IMR-90 (cell line): ENCODE results near the gene STING1. TPM values are rescaled to one million over a fixed set of nuclear protein-coding genes. Genes with fewer than 3 reads are reported as not detected.

Experiments
- ATAC-seq: fragments of 200-7000 bp; cut with Tn5 transposase; 2 replicates; pipeline ENCODE4 v1.9.1; 2020; ENCODE audit warnings: low read depth, mild to moderate bottlenecking, moderate library complexity
- BruUV-seq: library from RNA; stranded (reverse); fragments of 400-500 nt; replicated peaks from 2 replicates; lab custom pipeline; 2021; lab: Mats Ljungman, UMichigan
- CTCF ChIA-PET: fragments of 300-600 bp; formaldehyde crosslinking; extraction: SDS; loops from one replicate; lab custom pipeline; 2021; ENCODE audit warnings: antibody characterized with exemption; lab: Yijun Ruan, JAX
- POLR2A ChIA-PET: fragments of 300-600 bp; sonication (Branson Sonifier 250); formaldehyde crosslinking; loops from one replicate; lab custom pipeline; 2022; ENCODE audit warnings: antibody characterized with exemption; ENCODE audit not compliant: unreplicated experiment; lab: Charles Lee
- DNase-seq: peaks from one replicate; pipeline ENCODE4 v3.0.0; 2013
- H2AFZ ChIP-seq: replicated peaks from 2 replicates; pipeline ENCODE3; 2013; ENCODE audit warnings: low read length, mild to moderate bottlenecking; ENCODE audit not compliant: poor library complexity
- H2AK5ac ChIP-seq: 2 replicates; pipeline ENCODE4 v1.6.1; 2013; ENCODE audit warnings: low read depth, low read length, inconsistent platforms
- H2AK9ac ChIP-seq: replicated peaks from 2 replicates; pipeline ENCODE3; 2013; ENCODE audit warnings: mild to moderate bottlenecking, low read depth, low read length, moderate library complexity; ENCODE audit not compliant: poor library complexity
- H2BK120ac ChIP-seq: 2 replicates; pipeline ENCODE4 v1.6.1; 2013; ENCODE audit warnings: low read depth, low read length, inconsistent platforms
- H2BK15ac ChIP-seq: 3 replicates; pipeline ENCODE4 v1.6.1; 2013; ENCODE audit warnings: low read depth, low read length, inconsistent platforms
- H2BK20ac ChIP-seq: 2 replicates; pipeline ENCODE4 v1.6.1; 2013; ENCODE audit warnings: low read depth, mild to moderate bottlenecking, inconsistent platforms, low read length, moderate library complexity
- H2BK5ac ChIP-seq: 2 replicates; pipeline ENCODE4 v1.6.1; 2013; ENCODE audit warnings: mild to moderate bottlenecking, low read depth, low read length, inconsistent platforms; ENCODE audit not compliant: poor library complexity, severe bottlenecking
- H3K14ac ChIP-seq: replicated peaks from 2 replicates; pipeline ENCODE4 v1.6.1; 2013; ENCODE audit warnings: low read depth, low read length, inconsistent platforms
- H3K18ac ChIP-seq: 2 replicates; pipeline ENCODE4 v1.6.1; 2013; ENCODE audit warnings: low read depth, low read length, control low read depth
- H3K23ac ChIP-seq: 2 replicates; pipeline ENCODE4 v1.6.1; 2013; ENCODE audit warnings: low read depth, low read length, inconsistent platforms
- H3K27ac ChIP-seq: 2 replicates; pipeline ENCODE4 v1.5.1; 2013; ENCODE audit warnings: mild to moderate bottlenecking, control low read depth, low read length; ENCODE audit not compliant: insufficient read depth
- H3K27me3 ChIP-seq: 2 replicates; pipeline ENCODE4 v1.6.1; 2013; ENCODE audit warnings: low read length; ENCODE audit not compliant: control insufficient read depth, insufficient read depth
- H3K36me3 ChIP-seq: 2 replicates; pipeline ENCODE4 v1.6.1; 2013; ENCODE audit warnings: low read length, mixed read lengths; ENCODE audit not compliant: control insufficient read depth, insufficient read depth
- H3K4ac ChIP-seq: 2 replicates; pipeline ENCODE4 v1.6.1; 2013; ENCODE audit warnings: low read depth, low read length, inconsistent platforms
- H3K4me1 ChIP-seq: 2 replicates; pipeline ENCODE4 v1.6.1; 2013; ENCODE audit warnings: low read length, mixed read lengths; ENCODE audit not compliant: control insufficient read depth, insufficient read depth
- H3K4me2 ChIP-seq: 2 replicates; pipeline ENCODE4 v1.6.1; 2013; ENCODE audit warnings: low read depth, mild to moderate bottlenecking, control low read depth, low read length, moderate library complexity
- H3K4me3 ChIP-seq: 2 replicates; pipeline ENCODE4 v1.5.1; 2013; ENCODE audit warnings: low read depth, mild to moderate bottlenecking, control low read depth, low read length, moderate library complexity; ENCODE audit not compliant: insufficient read depth
- H3K56ac ChIP-seq: 2 replicates; pipeline ENCODE4 v1.6.1; 2013; ENCODE audit warnings: low read length, inconsistent platforms; ENCODE audit not compliant: insufficient read depth; ENCODE audit errors: extremely low read depth
- H3K79me1 ChIP-seq, 2 experiments: 2 replicates each; pipeline ENCODE4 v1.6.1; 2013; ENCODE audit warnings: low read length in 2 of 2, inconsistent platforms in 1 of 2, low read depth in 1 of 2
- H3K9ac ChIP-seq: 2 replicates; pipeline ENCODE4 v1.6.1; 2013; ENCODE audit warnings: low read depth, low read length, control low read depth
- H3K9me1 ChIP-seq: 2 replicates; pipeline ENCODE4 v1.6.1; 2013; ENCODE audit warnings: low read length, inconsistent platforms; ENCODE audit not compliant: insufficient read depth
- H3K9me3 ChIP-seq: 2 replicates; pipeline ENCODE4 v1.6.1; 2013; ENCODE audit warnings: low read length; ENCODE audit not compliant: control insufficient read depth, insufficient read depth
- H4K20me1 ChIP-seq: 2 replicates; pipeline ENCODE4 v1.6.1; 2013; ENCODE audit warnings: low read length, inconsistent platforms; ENCODE audit not compliant: insufficient read depth
- H4K5ac ChIP-seq: 2 replicates; pipeline ENCODE4 v1.6.1; 2013; ENCODE audit warnings: mild to moderate bottlenecking, low read depth, low read length, control low read depth
- H4K8ac ChIP-seq, 2 experiments: 2 replicates each; pipeline ENCODE4 v1.6.1; 2013; ENCODE audit warnings: low read depth in 2 of 2, low read length in 2 of 2, control low read depth in 1 of 2, inconsistent platforms in 1 of 2
- H4K91ac ChIP-seq: 2 replicates; pipeline ENCODE4 v1.6.1; 2013; ENCODE audit warnings: low read depth, low read length, inconsistent platforms; ENCODE audit not compliant: insufficient read depth
- MXI1 ChIP-seq: IDR thresholded peaks from 2 replicates; pipeline ENCODE4 v1.6.1; 2012; ENCODE audit warnings: low read depth, mild to moderate bottlenecking, low read length, moderate library complexity, borderline replicate concordance
- NFE2L2 ChIP-seq: fragments of 150-350 bp; IDR thresholded peaks from 2 replicates; pipeline ENCODE4 v1.6.1; 2016; ENCODE audit warnings: low read depth, mild to moderate bottlenecking, low read length
- RAD21 ChIP-seq: IDR thresholded peaks from 2 replicates; pipeline ENCODE4 v1.6.1; 2012; ENCODE audit warnings: low read length, improper control_type of control experiment
- WGBS, 2 experiments: methylation state at CpG; one replicate each; pipeline versions ENCODE4 v1.1.5 to v1.1.7; 2013; ENCODE audit warnings: missing lambda C conversion rate in 2 of 2; ENCODE audit not compliant: insufficient read length in 1 of 2; ENCODE audit errors: extremely low coverage in 2 of 2; 5-methylcytosine and 5-hydroxymethylcytosine counted together
- dilution Hi-C: fragments of 300-500 bp; cut with HindIII; formaldehyde crosslinking; loops from one replicate; pipeline ENCODE4 v1.14.3; 2018; ENCODE audit warnings: low sequenced_read_pairs; ENCODE audit not compliant: unreplicated experiment
- in situ Hi-C: fragments of 300-500 bp; cut with MboI; formaldehyde crosslinking; loops from 3 replicates; pipeline ENCODE4 v1.14.3; 2019; ENCODE audit warnings: low sequenced_read_pairs, inconsistent platforms, mixed read lengths
- intact Hi-C: fragments of 100-400 bp; cut with micrococcal nuclease; formaldehyde crosslinking; loops from 2 replicates; pipeline ENCODE4 v1.10.0; 2022
- microRNA-seq, 2 experiments: library from miRNA; stranded (forward) in 1 of 2; unstranded in 1 of 2; fragments of 10-50 nt in 1 of 2; fragments of <30 nt in 1 of 2; gene quantifications in 1 of 2; microRNA quantifications in 1 of 2; one replicate each; pipeline versions ENCODE3 to v1.1.0; 2013 to 2020; ENCODE audit not compliant: insufficient read depth in 1 of 2, insufficient read length in 1 of 2, unreplicated experiment in 1 of 2
- polyA plus RNA-seq, 3 experiments: library from polyadenylated mRNA; depleted of rRNA; stranded (reverse); fragments of >200 nt; gene quantifications; 2 replicates each; pipeline ENCODE4 v1.2.3, GENCODE V29; 2012; ENCODE audit warnings: low replicate concordance in 1 of 3
- small RNA-seq, 5 experiments: library from RNA; depleted of rRNA; stranded (forward); fragments of <200 nt; gene quantifications; one replicate each; pipeline ENCODE3, GENCODE V24; 2012
- total RNA-seq: library from RNA; depleted of rRNA; stranded (reverse); fragments of >200 nt; gene quantifications from 2 replicates; pipeline ENCODE4 v1.2.3, GENCODE V29; 2012; rRNA removed

STING1 gene
- total and polyA plus RNA-seq, 2 of the 4 experiments (the other 2 are of a cell fraction), result 18.6 to 63.5 TPM

DNA sequence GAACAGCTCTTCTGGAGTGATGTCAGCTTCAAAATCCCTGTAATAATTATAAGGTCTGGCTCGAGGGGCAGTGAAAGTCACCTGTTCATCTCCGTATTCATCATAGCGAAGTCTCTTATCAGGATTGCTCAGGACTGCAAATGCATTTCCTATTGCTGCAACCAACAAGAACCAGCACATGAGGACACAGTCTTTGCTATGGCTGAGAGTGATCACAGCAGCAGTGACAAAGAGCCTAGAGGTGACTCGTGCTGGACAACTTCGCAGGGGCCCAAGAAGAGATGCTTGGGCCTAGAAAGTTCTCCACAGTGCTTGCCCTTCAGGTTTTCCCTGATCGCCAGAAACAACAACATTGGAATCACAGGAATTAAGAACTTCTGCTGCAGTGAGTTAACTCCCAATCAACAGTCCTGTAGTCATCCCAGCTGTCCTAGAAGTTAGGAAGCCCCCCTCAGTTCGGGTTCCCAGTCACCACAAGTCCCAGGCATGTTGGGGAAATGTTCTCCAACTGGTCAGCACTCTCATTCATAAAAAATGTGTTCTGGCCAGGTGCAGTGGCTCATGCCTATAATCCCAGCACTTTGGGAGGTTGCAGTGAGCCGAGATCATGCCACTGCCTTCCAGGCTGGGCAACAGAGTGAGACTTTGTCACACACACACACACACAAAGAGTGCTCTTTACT is 56.2 kb downstream of the STING1 start:
- H2AK5ac ChIP-seq, result no peak overlapping the region
- in situ Hi-C loops, result loop anchor here (10.0 kb wide), 1 partner anchor 338 kb away; no protein-coding TSS in a partner anchor
- CTCF ChIA-PET, result interaction anchor here (1.0 kb wide), 1 partner anchor 87 kb away, joined by 4 read pairs; no protein-coding TSS in a partner anchor
- no peak overlapping the region for H2AK9ac ChIP-seq
- H3K23ac ChIP-seq, result no peak overlapping the region
- H3K4ac ChIP-seq, result no peak overlapping the region
- POLR2A ChIA-PET, result no interaction called here
- H3K14ac ChIP-seq, result no peak overlapping the region
- H4K5ac ChIP-seq, result no peak overlapping the region
- H2AFZ ChIP-seq, result no peak overlapping the region
- TF ChIP-seq RAD21, result no peak
- no peak for TF ChIP-seq NFE2L2
- no peak for TF ChIP-seq MXI1
- no peak overlapping the region for H2BK20ac ChIP-seq
- ATAC-seq (peak; percentile 15; the same call in 1 of the 2 replicates), DNase-seq (peak; percentile 49)
- H2BK5ac ChIP-seq, result no peak overlapping the region
- no peak overlapping the region for H4K91ac ChIP-seq
- no peaks in the 10 kb centered on the region for H3K9me3 ChIP-seq
- dilution Hi-C loops, result no loop called here
- no peak overlapping the region for H3K9ac ChIP-seq
- WGBS, 2 experiments, result 89% methylated on average over 5 of the region's 8 CpGs; no CpG with 5 or more reads in 1 of the 2 experiments
- no peaks in the 10 kb centered on the region for H3K79me1 ChIP-seq
- H3K56ac ChIP-seq, result no peak overlapping the region
- no peak overlapping the region for H4K8ac ChIP-seq
- no peak overlapping the region for H2BK15ac ChIP-seq
- H3K36me3 ChIP-seq, result peaks cover 22% of the 10 kb centered on the region
- H3K18ac ChIP-seq, result no peak overlapping the region
- intact Hi-C loops, result no loop called here
- no peak overlapping the region for H3K4me3 ChIP-seq
- H3K4me2 ChIP-seq, result no peak overlapping the region
- no peaks in the 10 kb centered on the region for H3K27me3 ChIP-seq
- no peak overlapping the region for H3K27ac ChIP-seq
- no TSS peak for BruUV-seq
- H3K9me1 ChIP-seq, result 0 out of 2 replicates have a peak, but pooled peaks cover 7% of the 10 kb centered on the region
- no peaks in the 10 kb centered on the region for H4K20me1 ChIP-seq
- peaks cover 2% of the 10 kb centered on the region; the same call in 1 of the 2 replicates for H3K4me1 ChIP-seq
- no peak overlapping the region for H2BK120ac ChIP-seq

Small RNAs within 50 kb of the gene (microRNA-seq; reads per million reads assigned to microRNA genes)
- gene RNU5B-4P (ENCODE audit: insufficient read depth, insufficient read length), result not detected

Small RNAs within 50 kb of the gene (small RNA-seq; reads per million reads assigned to genes)
- gene RNU5B-4P, result 0 reads per million in 5 experiments

Other genes with a start within 250 kb of the STING1 start
- gene MATR3, start 189.0 kb downstream of the STING1 start, total RNA-seq, result 207 and 367 TPM in 2 replicates
- gene MATR3, start 189.0 kb downstream of the STING1 start, polyA plus RNA-seq (2012; rRNA removed), result 60.0 and 81.4 TPM in 2 replicates
- 41.9 and 95.0 TPM in 2 replicates for gene PAIP2, start 140.9 kb downstream of the STING1 start, total RNA-seq
- gene PAIP2, start 140.9 kb downstream of the STING1 start, polyA plus RNA-seq (2012; rRNA removed), result 48.8 and 59.5 TPM in 2 replicates
- gene SLC23A1, start 99.5 kb downstream of the STING1 start, total RNA-seq, result not detected in 2 replicates
- gene SLC23A1, start 99.5 kb downstream of the STING1 start, polyA plus RNA-seq (2012; rRNA removed), result not detected in 2 replicates
- not detected in 2 replicates for gene MZB1, start 92.8 kb downstream of the STING1 start, total RNA-seq
- gene MZB1, start 92.8 kb downstream of the STING1 start, polyA plus RNA-seq (2012; rRNA removed), result not detected in 2 replicates
- gene PROB1, start 87.7 kb downstream of the STING1 start, total RNA-seq, result under 0.01 TPM in 2 replicates
- 0.36 and 0.38 TPM in 2 replicates for gene PROB1, start 87.7 kb downstream of the STING1 start, polyA plus RNA-seq (2012; rRNA removed)
- 4.3 and 4.4 TPM in 2 replicates for gene SPATA24, start 78.7 kb downstream of the STING1 start, total RNA-seq
- 3.8 and 4.1 TPM in 2 replicates for gene SPATA24, start 78.7 kb downstream of the STING1 start, polyA plus RNA-seq (2012; rRNA removed)
- 9.2 and 11.1 TPM in 2 replicates for gene DNAJC18, start 43.2 kb downstream of the STING1 start, total RNA-seq
- 6.3 and 8.5 TPM in 2 replicates for gene DNAJC18, start 43.2 kb downstream of the STING1 start, polyA plus RNA-seq (2012; rRNA removed)
- 3.1 and 3.9 TPM in 2 replicates for gene ECSCR, start 20.0 kb downstream of the STING1 start, total RNA-seq
- 3.6 and 3.8 TPM in 2 replicates for gene ECSCR, start 20.0 kb downstream of the STING1 start, polyA plus RNA-seq (2012; rRNA removed)
- not detected in 2 replicates for gene SMIM33, start 11.8 kb downstream of the STING1 start, total RNA-seq
- gene SMIM33, start 11.8 kb downstream of the STING1 start, polyA plus RNA-seq (2012; rRNA removed), result not detected in 2 replicates
- 35.7 and 56.7 TPM in 2 replicates for gene UBE2D2, start 78.6 kb upstream of the STING1 start, total RNA-seq
- 26.9 and 34.4 TPM in 2 replicates for gene UBE2D2, start 78.6 kb upstream of the STING1 start, polyA plus RNA-seq (2012; rRNA removed)
- 24.9 and 30.8 TPM in 2 replicates for gene CXXC5, start 165.6 kb upstream of the STING1 start, total RNA-seq
- 35.7 and 38.8 TPM in 2 replicates for gene CXXC5, start 165.6 kb upstream of the STING1 start, polyA plus RNA-seq (2012; rRNA removed)